Keratinocyte (primary cell): Measurements from ENCODE around the gene STK24. TPM values are rescaled to one million over a fixed set of nuclear protein-coding genes. Genes with fewer than 3 reads are reported as not detected.

Experiments used
- DNase-seq: peaks from one replicate; pipeline ENCODE4 v3.0.0-alpha.2; 2011; ENCODE audit warnings: low read depth, missing footprints, low spot score
- FAIRE-seq: peaks from 2 replicates; lab custom pipeline; 2011; peaks lifted over from hg19 to GRCh38; lab: Jason Lieb, UNC
- H2AFZ ChIP-seq: 2 replicates; pipeline ENCODE4 v1.6.0; 2012; ENCODE audit warnings: low read length, control low read depth, inconsistent platforms; ENCODE audit not compliant: control insufficient read depth
- H3K27ac ChIP-seq: 2 replicates; pipeline ENCODE4 v1.5.1; 2011; ENCODE audit warnings: low read length; ENCODE audit not compliant: control insufficient read depth, insufficient read depth
- H3K27me3 ChIP-seq: 3 replicates; pipeline ENCODE4 v1.6.0; 2011; ENCODE audit warnings: low read length; ENCODE audit not compliant: control insufficient read depth, insufficient read depth; ENCODE audit errors: extremely low read depth
- H3K36me3 ChIP-seq, 2 experiments: 2 replicates in 1 of 2; 3 replicates in 1 of 2; pipeline ENCODE4 v1.5.1; 2011; ENCODE audit warnings: low read length in 2 of 2, mild to moderate bottlenecking in 1 of 2; ENCODE audit not compliant: control insufficient read depth in 2 of 2, insufficient read depth in 2 of 2; ENCODE audit errors: extremely low read depth in 1 of 2
- H3K4me1 ChIP-seq: 3 replicates; pipeline ENCODE4 v1.5.1; 2011; ENCODE audit warnings: low read length; ENCODE audit not compliant: control insufficient read depth, insufficient read depth; ENCODE audit errors: extremely low read depth
- H3K4me2 ChIP-seq: 3 replicates; pipeline ENCODE4 v1.6.0; 2011; ENCODE audit warnings: low read depth, low read length; ENCODE audit not compliant: control insufficient read depth, insufficient read depth; ENCODE audit errors: extremely low read depth
- H3K4me3 ChIP-seq, 3 experiments: fragments of 200-600 bp in 1 of 3; sonication (generic) in 1 of 3; 2 replicates in 2 of 3; 3 replicates in 1 of 3; pipeline ENCODE4 v1.5.1; 2011 to 2016; ENCODE audit warnings: low read length in 3 of 3, mild to moderate bottlenecking in 3 of 3, control low read depth in 2 of 3, inconsistent platforms in 1 of 3, low read depth in 1 of 3, mixed read lengths in 1 of 3, mixed run types in 1 of 3, moderate library complexity in 1 of 3; ENCODE audit not compliant: control insufficient read depth in 2 of 3, insufficient read depth in 2 of 3; ENCODE audit errors: extremely low read depth in 1 of 3
- H3K79me2 ChIP-seq: 2 replicates; pipeline ENCODE4 v1.6.0; 2012; ENCODE audit warnings: low read length; ENCODE audit not compliant: control insufficient read depth, insufficient read depth
- H3K9ac ChIP-seq: 3 replicates; pipeline ENCODE4 v1.6.0; 2011; ENCODE audit warnings: low read length; ENCODE audit not compliant: control insufficient read depth, insufficient read depth; ENCODE audit errors: extremely low read depth
- H3K9me1 ChIP-seq: 3 replicates; pipeline ENCODE4 v1.6.0; 2011; ENCODE audit warnings: low read length; ENCODE audit not compliant: control insufficient read depth, insufficient read depth; ENCODE audit errors: extremely low read depth
- H3K9me3 ChIP-seq: 2 replicates; pipeline ENCODE4 v1.5.1; 2012; ENCODE audit warnings: low read depth, low read length; ENCODE audit not compliant: control insufficient read depth
- H4K20me1 ChIP-seq: 3 replicates; pipeline ENCODE4 v1.6.0; 2011; ENCODE audit warnings: low read length; ENCODE audit not compliant: control insufficient read depth, insufficient read depth; ENCODE audit errors: extremely low read depth
- EZH2 ChIP-seq: IDR thresholded peaks from one replicate; pipeline ENCODE4 v1.6.1; 2012; ENCODE audit warnings: inconsistent platforms, mild to moderate bottlenecking, low read length, moderate library complexity
- dilution Hi-C: fragments of 300-500 bp; cut with MboI; formaldehyde crosslinking; loops from one replicate; pipeline ENCODE4 v1.7.0; 2020; ENCODE audit warnings: low sequenced_read_pairs; ENCODE audit not compliant: extremely low pct_ligation_motif_present
- polyA plus RNA-seq, 5 experiments: library from polyadenylated mRNA; depleted of rRNA in 3 of 5; stranded (reverse) in 3 of 5; stranded (forward) in 1 of 5; unstranded in 1 of 5; fragments of >200 nt; gene quantifications; 1 replicate in 1 of 5; 2 replicates in 3 of 5; 3 replicates in 1 of 5; pipeline versions ENCODE4 v1.2.1 to v1.2.3, GENCODE V29; 2011 to 2012; ENCODE audit warnings: missing spikeins in 2 of 5, low read depth in 1 of 5, low replicate concordance in 1 of 5
- TF ChIP-seq, protein P1 (sequence below), 3 experiments: IDR thresholded peaks in 1 of 3; conservative IDR thresholded peaks in 1 of 3; optimal IDR thresholded peaks in 1 of 3; 2 replicates in 2 of 3; 3 replicates in 1 of 3; pipeline versions ENCODE3 to v1.5.1; 2011; ENCODE audit warnings: low read length in 3 of 3, mild to moderate bottlenecking in 3 of 3, moderate library complexity in 2 of 3, control low read depth in 1 of 3, inconsistent platforms in 1 of 3; ENCODE audit not compliant: insufficient read depth in 2 of 3; ENCODE audit errors: extremely low read depth in 1 of 3

The STK24 gene
- polyA plus RNA-seq, 1 donor (not counting 4 experiments of a cell fraction or from before 2014, with no cell fraction given) = 81.6 TPM

GRCh38 chr13:98487522-98487921 lies 89.4 kb downstream of the STK24 start:
- Histone ChIP-seq H4K20me1 (peaks cover 22% of the 10 kb centered on the region), H3K27ac (no peak overlapping the region), H3K4me3 (no peak overlapping the region), H3K4me2 (no peak overlapping the region), H3K9ac (no peak overlapping the region), H3K9me3 (no peaks in the 10 kb centered on the region), H2AFZ (no peak overlapping the region), H3K79me2 (peaks cover 93% of the 10 kb centered on the region), H3K9me1 (peaks cover 5% of the 10 kb centered on the region), H3K4me1 (peaks cover 40% of the 10 kb centered on the region), H3K36me3 (peaks cover 5 to 7% of the 10 kb centered on the region in 2 experiments), H3K27me3 (no peaks in the 10 kb centered on the region)
- dilution Hi-C loops = no loop called here
- FAIRE-seq (no peak), DNase-seq (no peak)
- TF ChIP-seq, protein P1, sequence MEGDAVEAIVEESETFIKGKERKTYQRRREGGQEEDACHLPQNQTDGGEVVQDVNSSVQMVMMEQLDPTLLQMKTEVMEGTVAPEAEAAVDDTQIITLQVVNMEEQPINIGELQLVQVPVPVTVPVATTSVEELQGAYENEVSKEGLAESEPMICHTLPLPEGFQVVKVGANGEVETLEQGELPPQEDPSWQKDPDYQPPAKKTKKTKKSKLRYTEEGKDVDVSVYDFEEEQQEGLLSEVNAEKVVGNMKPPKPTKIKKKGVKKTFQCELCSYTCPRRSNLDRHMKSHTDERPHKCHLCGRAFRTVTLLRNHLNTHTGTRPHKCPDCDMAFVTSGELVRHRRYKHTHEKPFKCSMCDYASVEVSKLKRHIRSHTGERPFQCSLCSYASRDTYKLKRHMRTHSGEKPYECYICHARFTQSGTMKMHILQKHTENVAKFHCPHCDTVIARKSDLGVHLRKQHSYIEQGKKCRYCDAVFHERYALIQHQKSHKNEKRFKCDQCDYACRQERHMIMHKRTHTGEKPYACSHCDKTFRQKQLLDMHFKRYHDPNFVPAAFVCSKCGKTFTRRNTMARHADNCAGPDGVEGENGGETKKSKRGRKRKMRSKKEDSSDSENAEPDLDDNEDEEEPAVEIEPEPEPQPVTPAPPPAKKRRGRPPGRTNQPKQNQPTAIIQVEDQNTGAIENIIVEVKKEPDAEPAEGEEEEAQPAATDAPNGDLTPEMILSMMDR (optimal IDR thresholded peaks at IDR 0.05 in 1 of 3, IDR thresholded peaks at IDR 0.05 in 1 of 3, conservative IDR thresholded peaks at IDR 0.05 in 1 of 3; ENCODE audit: extremely low read depth in 1 of 3, insufficient read depth in 2 of 3, low read length in 3 of 3) = no peak
- no peak for TF ChIP-seq EZH2

DNA sequence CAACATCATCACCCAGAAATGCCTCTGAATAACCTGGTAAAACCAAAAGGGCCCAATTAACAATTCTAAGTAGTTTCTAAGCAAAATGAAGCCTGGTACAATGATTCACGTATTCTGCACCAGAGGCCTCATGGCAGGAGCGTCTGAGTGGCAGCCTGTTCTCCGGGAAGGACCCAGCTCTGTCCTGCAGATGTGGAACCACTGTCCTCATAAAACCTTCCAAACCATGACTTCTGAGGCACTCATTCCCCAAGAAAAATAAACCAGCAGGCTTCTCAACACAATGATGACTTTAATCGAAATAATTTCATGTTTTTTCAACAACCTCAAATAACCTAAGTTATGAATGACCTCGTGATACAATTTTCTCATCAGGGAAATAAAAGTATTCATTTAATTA lies 89.9 kb downstream of the STK24 start:
- no peak for FAIRE-seq
- Histone ChIP-seq H3K36me3 (peaks cover 5 to 7% of the 10 kb centered on the region in 2 experiments), H4K20me1 (peaks cover 22% of the 10 kb centered on the region), H3K79me2 (peaks cover 91% of the 10 kb centered on the region), H3K4me1 (peaks cover 41% of the 10 kb centered on the region), H2AFZ (no peak overlapping the region), H3K27ac (no peak overlapping the region), H3K4me3 (no peak overlapping the region), H3K4me2 (no peak overlapping the region), H3K9me3 (no peaks in the 10 kb centered on the region), H3K9ac (no peak overlapping the region), H3K9me1 (peaks cover 7% of the 10 kb centered on the region), H3K27me3 (no peaks in the 10 kb centered on the region)
- dilution Hi-C loops = no loop called here
- DNase-seq = no peak
- no peak for TF ChIP-seq EZH2

DNA sequence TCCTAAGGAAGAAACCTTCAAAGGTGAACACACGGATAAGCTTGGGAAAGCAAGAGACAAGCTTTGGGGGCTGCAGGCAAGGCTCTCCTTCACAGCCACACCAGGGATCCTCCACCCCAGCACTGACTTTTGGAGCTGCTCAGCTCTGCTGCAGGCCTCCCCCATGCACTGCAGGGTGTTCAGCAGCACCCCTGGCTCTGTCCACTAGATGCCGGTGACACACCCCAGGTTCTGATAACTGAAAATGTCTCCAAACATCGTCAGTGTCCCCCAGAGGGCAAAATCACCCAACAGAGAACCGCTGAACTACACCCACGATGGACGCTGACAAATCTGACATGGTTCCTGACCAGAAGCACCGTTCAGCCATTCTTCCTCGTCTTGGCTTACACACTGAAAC lies 90.5 kb downstream of the STK24 start:
- TF ChIP-seq EZH2 = no peak
- TF ChIP-seq, protein P1 (optimal IDR thresholded peaks at IDR 0.05 in 1 of 3, IDR thresholded peaks at IDR 0.05 in 1 of 3, conservative IDR thresholded peaks at IDR 0.05 in 1 of 3; ENCODE audit: extremely low read depth in 1 of 3, insufficient read depth in 2 of 3, low read length in 3 of 3) = no peak
- dilution Hi-C loops = no loop called here
- Histone ChIP-seq H4K20me1 (peaks cover 22% of the 10 kb centered on the region), H3K4me3 (no peak overlapping the region), H2AFZ (no peak overlapping the region), H3K4me2 (no peak overlapping the region), H3K9me3 (no peaks in the 10 kb centered on the region), H3K9ac (no peak overlapping the region), H3K27me3 (no peaks in the 10 kb centered on the region), H3K79me2 (peaks cover 92% of the 10 kb centered on the region), H3K4me1 (peaks cover 41% of the 10 kb centered on the region), H3K36me3 (peaks cover 7 to 9% of the 10 kb centered on the region in 2 experiments), H3K9me1 (peaks cover 7% of the 10 kb centered on the region), H3K27ac (no peak overlapping the region)
- DNase-seq (no peak), FAIRE-seq (no peak)
